Breast epithelium (tissue), 3 donors: ENCODE data around the gene VSNL1.

ENCODE experiments used
- POLR2A ChIP-seq: fragments of 450-650 bp; IDR thresholded peaks from one replicate; pipeline ENCODE4 v1.6.1; 2016; ENCODE audit warnings: antibody characterized with exemption, mild to moderate bottlenecking, moderate library complexity
- POLR2AphosphoS5 ChIP-seq, 3 donors: sonication (generic); formaldehyde crosslinking; IDR thresholded peaks; one replicate each; pipeline ENCODE4 v1.6.1; 2017; ENCODE audit warnings: antibody characterized with exemption in 3 of 3
- TF ChIP-seq, protein P1 (sequence below), 3 donors: fragments of 450-650 bp; IDR thresholded peaks; one replicate each; pipeline ENCODE4 v1.5.1; 2016 to 2017; ENCODE audit warnings: antibody characterized with exemption in 3 of 3, mild to moderate bottlenecking in 3 of 3, moderate library complexity in 3 of 3

- TF ChIP-seq, protein P1, sequence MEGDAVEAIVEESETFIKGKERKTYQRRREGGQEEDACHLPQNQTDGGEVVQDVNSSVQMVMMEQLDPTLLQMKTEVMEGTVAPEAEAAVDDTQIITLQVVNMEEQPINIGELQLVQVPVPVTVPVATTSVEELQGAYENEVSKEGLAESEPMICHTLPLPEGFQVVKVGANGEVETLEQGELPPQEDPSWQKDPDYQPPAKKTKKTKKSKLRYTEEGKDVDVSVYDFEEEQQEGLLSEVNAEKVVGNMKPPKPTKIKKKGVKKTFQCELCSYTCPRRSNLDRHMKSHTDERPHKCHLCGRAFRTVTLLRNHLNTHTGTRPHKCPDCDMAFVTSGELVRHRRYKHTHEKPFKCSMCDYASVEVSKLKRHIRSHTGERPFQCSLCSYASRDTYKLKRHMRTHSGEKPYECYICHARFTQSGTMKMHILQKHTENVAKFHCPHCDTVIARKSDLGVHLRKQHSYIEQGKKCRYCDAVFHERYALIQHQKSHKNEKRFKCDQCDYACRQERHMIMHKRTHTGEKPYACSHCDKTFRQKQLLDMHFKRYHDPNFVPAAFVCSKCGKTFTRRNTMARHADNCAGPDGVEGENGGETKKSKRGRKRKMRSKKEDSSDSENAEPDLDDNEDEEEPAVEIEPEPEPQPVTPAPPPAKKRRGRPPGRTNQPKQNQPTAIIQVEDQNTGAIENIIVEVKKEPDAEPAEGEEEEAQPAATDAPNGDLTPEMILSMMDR (IDR thresholded peaks at IDR 0.05) = no peak
- TF ChIP-seq POLR2A (no peak), POLR2AphosphoS5 (IDR thresholded peaks at IDR 0.05) (no peak)
Measured at GRCh38 chr2:17558878-17559277, 18.4 kb downstream of the VSNL1 start.
